Measurements from ENCODE around the gene C16orf92.

Gene C16orf92

DNA sequence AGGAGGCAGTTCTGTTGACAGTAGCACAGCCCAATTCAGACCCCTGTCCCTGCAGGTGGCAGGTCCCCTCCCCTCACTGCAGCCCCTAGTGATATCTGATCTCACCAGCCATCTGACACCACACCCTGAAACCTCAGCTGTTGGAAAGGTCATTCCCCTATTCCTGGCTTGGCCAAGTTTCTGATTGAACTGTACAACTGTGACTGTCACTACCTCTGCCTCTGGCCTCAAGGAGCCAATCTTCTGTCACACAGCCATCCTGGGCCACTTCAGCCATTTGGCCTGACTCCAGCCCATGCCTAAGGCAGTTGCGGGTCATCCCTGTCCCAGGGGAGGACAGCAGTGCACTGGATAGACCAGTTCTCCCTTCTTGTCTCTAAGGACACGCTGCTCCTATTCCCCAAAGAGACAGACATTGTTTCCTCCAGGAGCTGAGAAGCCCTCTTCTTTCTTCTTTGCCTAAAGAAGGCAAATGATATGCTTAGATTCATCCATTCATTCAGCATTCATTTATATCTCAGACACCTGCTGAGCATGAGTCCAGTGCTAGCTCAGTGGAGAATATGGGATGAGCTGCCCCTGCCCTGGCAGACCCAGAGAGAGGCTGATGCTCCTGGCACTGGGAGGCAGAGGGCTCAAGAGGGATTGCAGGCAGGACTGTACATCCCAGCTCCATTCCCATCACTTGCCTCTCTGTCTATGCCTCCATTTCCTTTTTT, 38.0 kb downstream of the C16orf92 start:
- DNase-seq (ENCODE audit: low read depth in 3 of 3): no peak

DNA sequence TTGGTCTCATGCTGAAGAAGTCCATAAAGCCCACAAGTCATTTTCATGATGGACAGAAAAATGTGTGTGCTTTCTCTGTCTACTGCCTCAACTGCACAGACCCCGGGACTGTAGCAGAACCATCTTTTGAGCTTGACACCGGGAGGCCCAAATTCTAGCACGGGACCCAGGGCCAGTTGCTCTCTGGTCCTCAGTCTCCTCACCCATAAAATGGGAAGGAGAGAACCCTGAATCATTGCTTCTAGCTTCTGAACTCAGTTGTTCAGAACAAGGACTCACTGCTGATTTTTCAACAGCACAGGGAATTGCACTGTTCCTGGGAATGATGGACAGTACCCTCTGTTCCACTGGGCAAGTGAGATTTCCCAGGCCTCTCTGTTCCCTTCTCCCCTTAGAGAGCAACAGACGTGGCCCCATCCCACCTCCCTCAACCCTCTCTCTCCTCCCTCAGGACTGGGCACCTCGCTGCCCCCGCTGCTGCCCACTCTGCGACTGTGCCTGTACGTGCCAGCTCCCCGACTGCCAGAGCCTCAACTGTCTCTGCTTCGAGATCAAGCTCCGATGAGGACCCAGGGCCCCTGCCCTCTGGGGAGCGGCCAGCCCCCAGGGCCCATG, 40.4 kb downstream of the C16orf92 start:
- DNase-seq (ENCODE audit: low read depth in 3 of 3): no peak

DNA sequence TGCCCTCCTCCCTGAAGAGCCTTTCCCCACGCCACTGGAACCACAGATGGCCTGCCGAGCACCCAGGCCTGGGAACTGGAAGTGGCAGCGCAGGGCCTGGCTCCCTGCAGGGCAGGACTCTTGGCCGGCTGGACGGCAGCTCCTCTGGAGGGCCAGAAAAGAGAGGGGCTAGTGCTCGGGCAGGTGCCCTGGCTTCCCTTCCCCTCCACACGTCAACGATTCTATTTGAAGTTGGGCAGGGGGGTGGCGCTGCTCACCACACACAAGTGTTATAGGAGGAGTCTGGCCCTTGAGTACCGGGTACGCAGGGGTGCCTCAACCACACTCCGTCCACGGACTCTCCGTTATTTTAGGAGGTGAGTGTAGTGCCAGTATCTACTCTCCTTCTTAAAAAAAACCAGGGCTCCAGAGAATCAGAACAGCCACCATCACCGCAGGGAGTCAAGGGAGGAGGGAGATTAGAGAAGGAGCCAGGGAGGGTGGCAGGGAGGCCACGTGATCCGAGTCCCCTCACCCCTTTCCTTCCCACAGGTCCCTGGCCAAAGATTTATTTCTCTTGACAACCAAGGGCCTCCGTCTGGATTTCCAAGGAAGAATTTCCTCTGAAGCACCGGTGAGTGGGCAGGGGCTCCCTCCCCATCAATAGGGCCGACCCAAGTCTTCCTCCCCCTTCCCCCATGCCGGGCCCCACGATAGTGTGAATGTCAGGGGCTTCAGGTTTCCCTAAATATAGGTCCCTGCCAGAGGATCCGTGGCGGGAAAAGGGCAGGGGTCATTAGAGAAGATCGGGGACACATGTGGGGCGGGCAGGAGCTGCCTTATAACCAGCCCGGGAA, 41.1 kb downstream of the C16orf92 start:
- peak; percentile 48 to 60 (median 60) for DNase-seq (ENCODE audit: low read depth in 3 of 3)

DNA sequence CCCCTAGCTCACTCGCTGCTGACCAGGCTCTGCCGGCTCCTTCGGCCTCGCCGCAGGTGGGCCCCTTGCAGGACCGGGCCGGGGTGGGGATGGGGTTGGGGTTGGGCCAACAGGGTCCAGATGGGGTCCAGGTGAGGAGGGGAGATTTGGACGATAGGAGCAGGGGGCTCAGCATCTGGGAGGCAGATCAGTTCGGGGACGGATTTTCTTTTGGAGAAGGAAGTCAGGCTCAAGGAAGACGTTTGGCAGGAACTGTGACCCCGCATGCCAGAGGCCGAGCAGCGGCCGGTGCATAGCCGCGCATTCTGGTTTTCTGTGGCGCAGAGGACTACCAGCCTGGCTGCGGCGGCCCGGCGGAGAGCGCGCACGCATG, 41.7 kb downstream of the C16orf92 start:
- no peak for DNase-seq (ENCODE audit: low read depth in 3 of 3)

DNA sequence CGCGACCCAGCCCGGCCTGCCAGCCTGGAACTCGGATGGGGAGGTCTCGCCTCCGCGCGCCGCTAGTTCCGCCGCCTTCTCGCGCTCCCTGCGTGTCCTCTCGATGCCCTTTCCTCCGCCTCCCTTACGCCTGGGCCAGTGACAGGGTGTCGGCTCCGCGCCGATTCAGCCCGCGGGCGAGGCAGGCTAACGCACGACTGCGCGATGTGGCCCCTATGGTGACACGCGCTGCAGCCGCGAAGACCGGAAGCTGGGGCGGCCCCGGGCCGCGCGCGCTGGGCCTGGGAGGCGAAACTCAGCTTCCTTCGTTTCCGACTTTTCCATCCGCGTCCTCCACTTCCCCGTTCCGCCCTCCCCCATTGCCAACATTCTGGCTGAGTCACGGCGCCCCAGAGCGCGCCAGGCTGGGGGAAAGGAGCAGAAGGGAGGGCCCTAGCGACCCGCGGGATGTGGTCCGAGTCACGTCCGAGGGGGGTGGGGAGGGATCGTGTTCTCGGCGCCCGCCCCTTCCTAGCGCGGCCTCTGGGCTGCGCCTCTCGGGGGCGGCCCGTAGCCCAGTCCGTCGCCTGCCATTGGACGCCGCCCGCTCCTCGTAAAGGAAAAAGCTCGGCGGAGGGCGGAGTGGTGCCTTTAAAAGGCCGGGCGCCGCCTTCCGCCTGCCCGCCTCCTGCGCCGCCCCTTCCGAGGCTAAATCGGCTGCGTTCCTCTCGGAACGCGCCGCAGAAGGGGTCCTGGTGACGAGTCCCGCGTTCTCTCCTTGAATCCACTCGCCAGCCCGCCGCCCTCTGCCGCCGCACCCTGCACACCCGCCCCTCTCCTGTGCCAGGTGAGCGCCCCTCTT, 42.3 kb downstream of the C16orf92 start, which contains the start of gene ALDOA:
Gene ALDOA, plus strand, starts transcription at position 659 of the 841 bp plus-strand sequence. CDS start 1,138 bp downstream, outside the sequence.
- peak; percentile 88 to 93 (median 91) for DNase-seq (ENCODE audit: low read depth in 3 of 3)

DNA sequence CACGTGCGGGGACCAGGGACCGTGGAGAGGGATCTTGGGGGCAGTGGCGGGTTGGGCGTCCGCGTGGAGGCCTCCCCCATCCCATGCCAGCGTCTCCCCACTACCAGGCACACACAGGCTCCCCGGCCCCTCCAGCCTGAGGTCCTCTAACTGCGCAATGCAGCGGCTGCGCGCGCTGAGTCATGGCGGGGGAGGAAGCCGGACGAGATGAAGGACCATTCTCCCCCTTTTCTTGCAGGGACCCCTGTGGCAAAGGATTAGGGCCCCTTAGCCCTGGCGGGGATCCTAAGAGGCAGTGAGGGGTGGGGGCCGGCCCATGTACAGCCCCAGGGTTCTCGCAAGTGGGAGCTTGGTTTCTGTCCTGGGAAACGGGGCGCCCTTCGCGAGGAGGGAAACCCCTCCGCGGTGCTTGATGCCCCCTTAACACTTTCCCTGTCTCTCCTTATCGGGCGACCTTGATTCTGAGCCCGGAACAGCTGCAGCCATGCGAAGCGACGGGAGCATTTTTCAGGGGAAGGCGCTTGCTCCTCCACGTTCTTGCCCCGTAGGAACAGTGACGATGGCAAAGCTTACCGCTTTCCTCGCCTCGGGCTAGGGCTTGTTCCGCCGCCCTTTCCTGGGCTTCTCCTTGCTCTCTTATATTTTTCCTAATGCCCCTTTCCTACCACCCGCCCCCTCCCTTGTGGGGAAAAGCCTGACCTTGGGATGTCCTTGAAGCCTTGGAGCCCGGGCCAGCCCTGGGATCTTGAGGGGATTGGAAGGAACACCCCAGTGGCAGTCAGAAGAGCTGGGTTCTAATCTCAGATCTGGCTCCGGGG, 43.2 kb downstream of the C16orf92 start:
- no peak for DNase-seq (ENCODE audit: low read depth in 3 of 3)

DNA sequence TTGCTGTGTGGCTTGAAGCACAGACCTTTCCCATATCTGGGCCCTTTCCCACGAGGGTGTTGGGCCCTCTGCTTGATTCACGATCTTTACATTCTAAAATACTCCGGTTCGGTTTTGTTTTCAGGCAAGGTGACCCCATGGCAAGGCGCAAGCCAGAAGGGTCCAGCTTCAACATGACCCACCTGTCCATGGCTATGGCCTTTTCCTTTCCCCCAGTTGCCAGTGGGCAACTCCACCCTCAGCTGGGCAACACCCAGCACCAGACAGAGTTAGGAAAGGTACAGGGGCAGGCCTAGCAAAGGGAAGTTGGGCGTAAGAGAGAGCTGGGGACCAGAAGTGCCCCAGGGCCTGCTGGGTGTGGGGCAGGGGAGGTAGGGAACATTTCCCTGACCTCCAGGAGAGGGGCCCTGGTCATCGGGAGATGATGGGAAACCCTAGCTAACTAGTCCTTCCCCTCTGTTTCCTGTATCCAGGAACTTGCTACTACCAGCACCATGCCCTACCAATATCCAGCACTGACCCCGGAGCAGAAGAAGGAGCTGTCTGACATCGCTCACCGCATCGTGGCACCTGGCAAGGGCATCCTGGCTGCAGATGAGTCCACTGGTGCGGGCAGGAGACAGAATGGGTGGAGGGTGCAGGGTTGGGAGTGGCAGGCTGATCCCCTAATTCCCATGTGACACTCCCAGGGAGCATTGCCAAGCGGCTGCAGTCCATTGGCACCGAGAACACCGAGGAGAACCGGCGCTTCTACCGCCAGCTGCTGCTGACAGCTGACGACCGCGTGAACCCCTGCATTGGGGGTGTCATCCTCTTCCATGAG, 44.0 kb downstream of the C16orf92 start:
- DNase-seq (ENCODE audit: low read depth in 3 of 3): no peak

DNA sequence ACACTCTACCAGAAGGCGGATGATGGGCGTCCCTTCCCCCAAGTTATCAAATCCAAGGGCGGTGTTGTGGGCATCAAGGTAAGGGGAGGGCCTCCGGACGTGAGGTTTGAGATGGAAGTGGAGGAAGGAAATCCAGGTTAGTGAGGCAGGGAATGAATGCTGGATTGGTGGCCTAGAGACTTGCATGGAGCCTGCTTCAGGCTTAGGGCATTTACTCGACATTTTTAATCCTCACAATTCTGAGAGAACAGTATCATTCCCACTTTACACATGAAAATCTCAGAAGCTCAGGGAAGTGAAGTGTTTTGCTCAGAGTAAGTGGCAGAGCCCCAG, 44.6 kb downstream of the C16orf92 start:
- DNase-seq (ENCODE audit: low read depth in 3 of 3): no peak

DNA sequence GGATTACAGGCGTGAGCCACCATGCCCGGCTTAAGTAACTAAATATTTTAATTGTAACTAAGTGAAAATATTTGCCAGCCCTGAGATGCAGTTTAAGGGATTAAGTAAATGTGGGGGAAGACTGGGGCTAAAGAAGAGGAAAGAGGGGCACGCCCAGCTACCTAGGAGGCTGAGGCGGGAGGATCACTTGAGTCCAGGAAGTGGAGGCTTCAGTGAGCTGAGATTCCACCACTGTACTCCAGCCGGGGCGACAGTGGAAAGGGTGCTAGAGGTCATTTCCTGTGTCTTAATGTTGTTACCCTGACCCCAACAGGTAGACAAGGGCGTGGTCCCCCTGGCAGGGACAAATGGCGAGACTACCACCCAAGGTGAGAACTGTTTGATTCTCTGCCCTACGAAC, 45.3 kb downstream of the C16orf92 start:
- no peak for DNase-seq (ENCODE audit: low read depth in 3 of 3)

DNA sequence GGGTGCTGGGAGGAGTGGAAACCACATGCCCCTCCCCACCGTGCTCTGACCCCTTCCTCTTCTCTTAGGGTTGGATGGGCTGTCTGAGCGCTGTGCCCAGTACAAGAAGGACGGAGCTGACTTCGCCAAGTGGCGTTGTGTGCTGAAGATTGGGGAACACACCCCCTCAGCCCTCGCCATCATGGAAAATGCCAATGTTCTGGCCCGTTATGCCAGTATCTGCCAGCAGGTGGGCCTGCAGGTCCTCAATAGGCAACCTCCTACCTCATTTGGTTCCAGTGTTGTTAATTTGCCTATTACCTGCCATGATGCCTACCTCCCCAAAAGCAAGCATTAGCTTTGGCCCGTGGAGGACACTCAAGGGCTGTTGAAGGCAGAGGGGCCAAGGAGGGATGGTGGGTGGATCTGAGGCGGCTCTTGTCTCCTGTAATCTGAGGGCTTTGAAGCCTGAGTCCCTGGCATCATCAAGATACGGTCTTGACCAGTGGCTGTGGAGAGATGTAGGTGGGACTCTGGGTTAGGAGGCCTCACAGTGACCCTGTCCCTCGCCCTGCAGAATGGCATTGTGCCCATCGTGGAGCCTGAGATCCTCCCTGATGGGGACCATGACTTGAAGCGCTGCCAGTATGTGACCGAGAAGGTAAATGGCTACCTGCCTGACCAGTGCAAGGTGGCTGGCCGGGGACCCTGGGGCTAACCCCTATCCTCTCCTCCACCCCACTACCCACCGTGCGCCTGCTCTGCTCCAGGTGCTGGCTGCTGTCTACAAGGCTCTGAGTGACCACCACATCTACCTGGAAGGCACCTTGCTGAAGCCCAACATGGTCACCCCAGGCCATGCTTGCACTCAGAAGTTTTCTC, 46.0 kb downstream of the C16orf92 start:
- DNase-seq (ENCODE audit: low read depth in 3 of 3): peak in 1 of 3 experiments; percentile 44

DNA sequence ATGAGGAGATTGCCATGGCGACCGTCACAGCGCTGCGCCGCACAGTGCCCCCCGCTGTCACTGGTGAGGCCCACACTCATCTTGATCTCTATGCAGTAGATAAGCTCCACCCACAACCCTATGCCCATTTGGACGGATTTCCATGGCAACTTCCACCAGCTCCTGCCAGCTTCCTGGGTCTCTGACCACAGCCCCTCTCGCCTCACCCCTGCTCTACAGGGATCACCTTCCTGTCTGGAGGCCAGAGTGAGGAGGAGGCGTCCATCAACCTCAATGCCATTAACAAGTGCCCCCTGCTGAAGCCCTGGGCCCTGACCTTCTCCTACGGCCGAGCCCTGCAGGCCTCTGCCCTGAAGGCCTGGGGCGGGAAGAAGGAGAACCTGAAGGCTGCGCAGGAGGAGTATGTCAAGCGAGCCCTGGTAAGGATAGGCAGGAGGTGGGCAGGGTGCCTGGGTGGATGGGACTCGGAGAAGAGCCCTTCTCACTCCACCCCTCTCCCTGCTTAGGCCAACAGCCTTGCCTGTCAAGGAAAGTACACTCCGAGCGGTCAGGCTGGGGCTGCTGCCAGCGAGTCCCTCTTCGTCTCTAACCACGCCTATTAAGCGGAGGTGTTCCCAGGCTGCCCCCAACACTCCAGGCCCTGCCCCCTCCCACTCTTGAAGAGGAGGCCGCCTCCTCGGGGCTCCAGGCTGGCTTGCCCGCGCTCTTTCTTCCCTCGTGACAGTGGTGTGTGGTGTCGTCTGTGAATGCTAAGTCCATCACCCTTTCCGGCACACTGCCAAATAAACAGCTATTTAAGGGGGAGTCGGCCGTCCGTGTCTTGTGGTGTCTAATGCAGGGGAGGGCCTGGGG, 46.8 kb downstream of the C16orf92 start:
- no peak for DNase-seq (ENCODE audit: low read depth in 3 of 3)

DNA sequence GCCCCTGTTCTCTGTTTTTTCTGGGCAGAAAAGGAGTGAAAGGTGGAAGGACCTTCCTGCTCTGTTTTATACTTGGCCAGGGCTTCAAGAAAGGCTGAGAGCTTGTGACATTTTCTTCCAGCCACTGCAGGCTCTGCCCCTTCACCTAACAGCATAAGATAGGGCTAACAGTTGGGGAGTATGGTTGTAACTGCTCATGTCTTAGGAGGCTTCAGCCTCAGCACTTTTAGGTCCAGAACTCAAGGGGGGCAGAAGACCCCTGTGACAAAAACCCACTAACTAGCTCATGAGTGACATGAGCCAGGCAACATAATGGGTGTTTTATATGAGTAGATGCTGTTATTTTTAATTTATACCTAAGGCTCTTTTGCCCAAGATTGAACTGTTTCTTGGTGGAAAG, 47.5 kb downstream of the C16orf92 start:
- no peak for DNase-seq (ENCODE audit: low read depth in 3 of 3)

Measured in stimulated activated CD4-positive, alpha-beta T cell treated with anti-CD3 and anti-CD28 coated beads, TNF-alpha, amount 100 ng/mL, for 4 hours (primary cell).